ENCODE measurements around the gene NBAS.

GRCh38 chr2:15544227-15544626 is 16.9 kb downstream of the NBAS start:
- TF ChIP-seq EZH2 (IDR thresholded peaks at IDR 0.05) (no peak), POLR2AphosphoS5 (IDR thresholded peaks at IDR 0.05; ENCODE audit: borderline replicate concordance, low read depth, low read length) (no peak)

All from SK-N-MC (cell line).